Measurements from ENCODE around the gene ULK1. TPM values are rescaled to one million over a fixed set of nuclear protein-coding genes. Genes with fewer than 3 reads are reported as not detected.

The ULK1 gene
- total RNA-seq, 1 experiment from 2014 or later, result 67.8 TPM

DNA sequence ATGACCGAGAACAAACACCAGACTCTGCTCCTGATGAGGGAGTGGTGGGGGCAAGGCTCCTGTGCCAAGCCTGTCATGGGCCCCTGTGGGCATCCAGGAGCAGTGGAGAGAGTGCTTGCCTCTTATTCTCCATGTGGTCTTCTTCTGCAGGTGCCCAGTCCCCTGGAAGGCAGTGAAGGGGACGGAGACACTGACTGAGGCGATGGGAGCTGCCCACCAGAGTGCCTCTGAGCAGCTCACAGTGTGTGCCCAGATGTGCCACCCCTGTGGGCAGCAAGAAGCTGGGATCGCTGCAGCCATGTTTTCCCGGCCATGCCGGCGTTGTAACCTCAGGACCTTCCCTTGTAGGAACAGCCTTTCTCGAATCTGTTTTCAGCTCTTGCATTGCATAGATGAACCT is 49.0 kb downstream of the ULK1 start:
- Mint-ChIP-seq H3K36me3 (peaks cover 60% of the 10 kb centered on the region), H3K9me3 (no peaks in the 10 kb centered on the region), H3K4me3 (no peak overlapping the region), H3K4me1 (peaks cover 7% of the 10 kb centered on the region), H3K27me3 (ENCODE audit: low read depth) (no peaks in the 10 kb centered on the region), H3K27ac (no peak overlapping the region)
- ATAC-seq (no peak), DNase-seq (ENCODE audit: low spot score) (no peak)
- TF ChIP-seq, protein P1, sequence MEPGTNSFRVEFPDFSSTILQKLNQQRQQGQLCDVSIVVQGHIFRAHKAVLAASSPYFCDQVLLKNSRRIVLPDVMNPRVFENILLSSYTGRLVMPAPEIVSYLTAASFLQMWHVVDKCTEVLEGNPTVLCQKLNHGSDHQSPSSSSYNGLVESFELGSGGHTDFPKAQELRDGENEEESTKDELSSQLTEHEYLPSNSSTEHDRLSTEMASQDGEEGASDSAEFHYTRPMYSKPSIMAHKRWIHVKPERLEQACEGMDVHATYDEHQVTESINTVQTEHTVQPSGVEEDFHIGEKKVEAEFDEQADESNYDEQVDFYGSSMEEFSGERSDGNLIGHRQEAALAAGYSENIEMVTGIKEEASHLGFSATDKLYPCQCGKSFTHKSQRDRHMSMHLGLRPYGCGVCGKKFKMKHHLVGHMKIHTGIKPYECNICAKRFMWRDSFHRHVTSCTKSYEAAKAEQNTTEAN (CRISPR knock-in tag; IDR thresholded peaks at IDR 0.05), result no peak
- TF ChIP-seq ZBTB21 (CRISPR knock-in tag; IDR thresholded peaks at IDR 0.05; ENCODE audit: borderline replicate concordance) (no peak), ELF4 (CRISPR knock-in tag; IDR thresholded peaks at IDR 0.05; ENCODE audit: low read depth) (no peak), PRRX2 (CRISPR knock-in tag; IDR thresholded peaks at IDR 0.05) (no peak)
- POLR2A ChIA-PET, result no interaction called here
- CTCF ChIA-PET, result no interaction called here

DNA sequence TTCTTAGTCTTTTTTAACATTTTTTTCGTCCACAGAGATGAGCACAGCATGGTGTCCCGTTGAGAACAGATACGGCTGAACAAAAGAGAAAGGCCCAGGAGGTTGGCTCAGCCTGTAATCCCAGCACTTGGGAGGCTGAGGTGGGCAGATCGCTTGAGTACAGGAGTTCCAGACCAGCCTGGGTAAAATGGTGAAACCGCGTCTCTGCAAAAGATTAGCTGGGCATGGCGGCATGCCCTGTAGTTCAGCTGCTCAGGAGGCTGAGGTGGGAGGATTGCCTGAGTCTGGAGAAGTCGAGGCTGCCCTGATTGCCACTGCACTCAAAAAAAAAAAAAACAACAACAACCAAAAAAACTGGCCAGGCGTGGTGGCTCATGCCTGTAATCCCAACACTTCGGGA is 49.5 kb downstream of the ULK1 start:
- Mint-ChIP-seq H3K9me3 (no peaks in the 10 kb centered on the region), H3K36me3 (peaks cover 58% of the 10 kb centered on the region), H3K4me3 (no peak overlapping the region), H3K4me1 (peaks cover 7% of the 10 kb centered on the region), H3K27me3 (ENCODE audit: low read depth) (no peaks in the 10 kb centered on the region), H3K27ac (no peak overlapping the region)
- TF ChIP-seq ZNF138 (CRISPR knock-in tag; conservative IDR thresholded peaks at IDR 0.05) (no peak), NR3C1 (CRISPR knock-in tag; conservative IDR thresholded peaks at IDR 0.05; ENCODE audit: low read depth) (no peak), GRHL2 (CRISPR knock-in tag; IDR thresholded peaks at IDR 0.05; ENCODE audit: insufficient replicate concordance, severe bottlenecking) (no peak), TEAD4 (CRISPR knock-in tag; IDR thresholded peaks at IDR 0.05) (no peak), FOXK1 (CRISPR knock-in tag; IDR thresholded peaks at IDR 0.05) (no peak), IRF2 (CRISPR knock-in tag; IDR thresholded peaks at IDR 0.05; ENCODE audit: borderline replicate concordance, low read depth) (no peak), NFATC4 (CRISPR knock-in tag; IDR thresholded peaks at IDR 0.05) (no peak), ZNF232 (CRISPR knock-in tag; IDR thresholded peaks at IDR 0.05) (no peak), TEAD1 (CRISPR knock-in tag; IDR thresholded peaks at IDR 0.05) (no peak), CREM (CRISPR knock-in tag; IDR thresholded peaks at IDR 0.05) (no peak), SP1 (CRISPR knock-in tag; conservative IDR thresholded peaks at IDR 0.05) (no peak)
- TF ChIP-seq, protein P2, sequence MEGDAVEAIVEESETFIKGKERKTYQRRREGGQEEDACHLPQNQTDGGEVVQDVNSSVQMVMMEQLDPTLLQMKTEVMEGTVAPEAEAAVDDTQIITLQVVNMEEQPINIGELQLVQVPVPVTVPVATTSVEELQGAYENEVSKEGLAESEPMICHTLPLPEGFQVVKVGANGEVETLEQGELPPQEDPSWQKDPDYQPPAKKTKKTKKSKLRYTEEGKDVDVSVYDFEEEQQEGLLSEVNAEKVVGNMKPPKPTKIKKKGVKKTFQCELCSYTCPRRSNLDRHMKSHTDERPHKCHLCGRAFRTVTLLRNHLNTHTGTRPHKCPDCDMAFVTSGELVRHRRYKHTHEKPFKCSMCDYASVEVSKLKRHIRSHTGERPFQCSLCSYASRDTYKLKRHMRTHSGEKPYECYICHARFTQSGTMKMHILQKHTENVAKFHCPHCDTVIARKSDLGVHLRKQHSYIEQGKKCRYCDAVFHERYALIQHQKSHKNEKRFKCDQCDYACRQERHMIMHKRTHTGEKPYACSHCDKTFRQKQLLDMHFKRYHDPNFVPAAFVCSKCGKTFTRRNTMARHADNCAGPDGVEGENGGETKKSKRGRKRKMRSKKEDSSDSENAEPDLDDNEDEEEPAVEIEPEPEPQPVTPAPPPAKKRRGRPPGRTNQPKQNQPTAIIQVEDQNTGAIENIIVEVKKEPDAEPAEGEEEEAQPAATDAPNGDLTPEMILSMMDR (IDR thresholded peaks at IDR 0.05), result no peak
- TF ChIP-seq, protein P3, sequence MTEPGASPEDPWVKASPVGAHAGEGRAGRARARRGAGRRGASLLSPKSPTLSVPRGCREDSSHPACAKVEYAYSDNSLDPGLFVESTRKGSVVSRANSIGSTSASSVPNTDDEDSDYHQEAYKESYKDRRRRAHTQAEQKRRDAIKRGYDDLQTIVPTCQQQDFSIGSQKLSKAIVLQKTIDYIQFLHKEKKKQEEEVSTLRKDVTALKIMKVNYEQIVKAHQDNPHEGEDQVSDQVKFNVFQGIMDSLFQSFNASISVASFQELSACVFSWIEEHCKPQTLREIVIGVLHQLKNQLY (CRISPR knock-in tag; IDR thresholded peaks at IDR 0.05), result no peak
- TF ChIP-seq, protein P4, sequence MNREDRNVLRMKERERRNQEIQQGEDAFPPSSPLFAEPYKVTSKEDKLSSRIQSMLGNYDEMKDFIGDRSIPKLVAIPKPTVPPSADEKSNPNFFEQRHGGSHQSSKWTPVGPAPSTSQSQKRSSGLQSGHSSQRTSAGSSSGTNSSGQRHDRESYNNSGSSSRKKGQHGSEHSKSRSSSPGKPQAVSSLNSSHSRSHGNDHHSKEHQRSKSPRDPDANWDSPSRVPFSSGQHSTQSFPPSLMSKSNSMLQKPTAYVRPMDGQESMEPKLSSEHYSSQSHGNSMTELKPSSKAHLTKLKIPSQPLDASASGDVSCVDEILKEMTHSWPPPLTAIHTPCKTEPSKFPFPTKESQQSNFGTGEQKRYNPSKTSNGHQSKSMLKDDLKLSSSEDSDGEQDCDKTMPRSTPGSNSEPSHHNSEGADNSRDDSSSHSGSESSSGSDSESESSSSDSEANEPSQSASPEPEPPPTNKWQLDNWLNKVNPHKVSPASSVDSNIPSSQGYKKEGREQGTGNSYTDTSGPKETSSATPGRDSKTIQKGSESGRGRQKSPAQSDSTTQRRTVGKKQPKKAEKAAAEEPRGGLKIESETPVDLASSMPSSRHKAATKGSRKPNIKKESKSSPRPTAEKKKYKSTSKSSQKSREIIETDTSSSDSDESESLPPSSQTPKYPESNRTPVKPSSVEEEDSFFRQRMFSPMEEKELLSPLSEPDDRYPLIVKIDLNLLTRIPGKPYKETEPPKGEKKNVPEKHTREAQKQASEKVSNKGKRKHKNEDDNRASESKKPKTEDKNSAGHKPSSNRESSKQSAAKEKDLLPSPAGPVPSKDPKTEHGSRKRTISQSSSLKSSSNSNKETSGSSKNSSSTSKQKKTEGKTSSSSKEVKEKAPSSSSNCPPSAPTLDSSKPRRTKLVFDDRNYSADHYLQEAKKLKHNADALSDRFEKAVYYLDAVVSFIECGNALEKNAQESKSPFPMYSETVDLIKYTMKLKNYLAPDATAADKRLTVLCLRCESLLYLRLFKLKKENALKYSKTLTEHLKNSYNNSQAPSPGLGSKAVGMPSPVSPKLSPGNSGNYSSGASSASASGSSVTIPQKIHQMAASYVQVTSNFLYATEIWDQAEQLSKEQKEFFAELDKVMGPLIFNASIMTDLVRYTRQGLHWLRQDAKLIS (CRISPR knock-in tag; IDR thresholded peaks at IDR 0.05; ENCODE audit: borderline replicate concordance), result no peak
- TF ChIP-seq, protein P5, sequence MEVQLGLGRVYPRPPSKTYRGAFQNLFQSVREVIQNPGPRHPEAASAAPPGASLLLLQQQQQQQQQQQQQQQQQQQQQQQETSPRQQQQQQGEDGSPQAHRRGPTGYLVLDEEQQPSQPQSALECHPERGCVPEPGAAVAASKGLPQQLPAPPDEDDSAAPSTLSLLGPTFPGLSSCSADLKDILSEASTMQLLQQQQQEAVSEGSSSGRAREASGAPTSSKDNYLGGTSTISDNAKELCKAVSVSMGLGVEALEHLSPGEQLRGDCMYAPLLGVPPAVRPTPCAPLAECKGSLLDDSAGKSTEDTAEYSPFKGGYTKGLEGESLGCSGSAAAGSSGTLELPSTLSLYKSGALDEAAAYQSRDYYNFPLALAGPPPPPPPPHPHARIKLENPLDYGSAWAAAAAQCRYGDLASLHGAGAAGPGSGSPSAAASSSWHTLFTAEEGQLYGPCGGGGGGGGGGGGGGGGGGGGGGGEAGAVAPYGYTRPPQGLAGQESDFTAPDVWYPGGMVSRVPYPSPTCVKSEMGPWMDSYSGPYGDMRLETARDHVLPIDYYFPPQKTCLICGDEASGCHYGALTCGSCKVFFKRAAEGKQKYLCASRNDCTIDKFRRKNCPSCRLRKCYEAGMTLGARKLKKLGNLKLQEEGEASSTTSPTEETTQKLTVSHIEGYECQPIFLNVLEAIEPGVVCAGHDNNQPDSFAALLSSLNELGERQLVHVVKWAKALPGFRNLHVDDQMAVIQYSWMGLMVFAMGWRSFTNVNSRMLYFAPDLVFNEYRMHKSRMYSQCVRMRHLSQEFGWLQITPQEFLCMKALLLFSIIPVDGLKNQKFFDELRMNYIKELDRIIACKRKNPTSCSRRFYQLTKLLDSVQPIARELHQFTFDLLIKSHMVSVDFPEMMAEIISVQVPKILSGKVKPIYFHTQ (CRISPR knock-in tag; IDR thresholded peaks at IDR 0.05), result no peak
- ATAC-seq (no peak), DNase-seq (ENCODE audit: low spot score) (no peak)
- CTCF ChIA-PET, result no interaction called here
- POLR2A ChIA-PET, result no interaction called here
